Keratinocyte (primary cell): Measurements from ENCODE around the gene A3GALT2. TPM values are rescaled to one million over a fixed set of nuclear protein-coding genes. Genes with fewer than 3 reads are reported as not detected.

Experiments used
- DNase-seq: peaks from one replicate; pipeline ENCODE4 v3.0.0-alpha.2; 2011; ENCODE audit warnings: low read depth, missing footprints, low spot score
- FAIRE-seq: peaks from 2 replicates; lab custom pipeline; 2011; peaks lifted over from hg19 to GRCh38; lab: Jason Lieb, UNC
- H2AFZ ChIP-seq: 2 replicates; pipeline ENCODE4 v1.6.0; 2012; ENCODE audit warnings: low read length, control low read depth, inconsistent platforms; ENCODE audit not compliant: control insufficient read depth
- H3K27ac ChIP-seq: 2 replicates; pipeline ENCODE4 v1.5.1; 2011; ENCODE audit warnings: low read length; ENCODE audit not compliant: control insufficient read depth, insufficient read depth
- H3K27me3 ChIP-seq: 3 replicates; pipeline ENCODE4 v1.6.0; 2011; ENCODE audit warnings: low read length; ENCODE audit not compliant: control insufficient read depth, insufficient read depth; ENCODE audit errors: extremely low read depth
- H3K36me3 ChIP-seq, 2 experiments: 2 replicates in 1 of 2; 3 replicates in 1 of 2; pipeline ENCODE4 v1.5.1; 2011; ENCODE audit warnings: low read length in 2 of 2, mild to moderate bottlenecking in 1 of 2; ENCODE audit not compliant: control insufficient read depth in 2 of 2, insufficient read depth in 2 of 2; ENCODE audit errors: extremely low read depth in 1 of 2
- H3K4me1 ChIP-seq: 3 replicates; pipeline ENCODE4 v1.5.1; 2011; ENCODE audit warnings: low read length; ENCODE audit not compliant: control insufficient read depth, insufficient read depth; ENCODE audit errors: extremely low read depth
- H3K4me2 ChIP-seq: 3 replicates; pipeline ENCODE4 v1.6.0; 2011; ENCODE audit warnings: low read depth, low read length; ENCODE audit not compliant: control insufficient read depth, insufficient read depth; ENCODE audit errors: extremely low read depth
- H3K4me3 ChIP-seq, 3 experiments: fragments of 200-600 bp in 1 of 3; sonication (generic) in 1 of 3; 2 replicates in 2 of 3; 3 replicates in 1 of 3; pipeline ENCODE4 v1.5.1; 2011 to 2016; ENCODE audit warnings: low read length in 3 of 3, mild to moderate bottlenecking in 3 of 3, control low read depth in 2 of 3, inconsistent platforms in 1 of 3, low read depth in 1 of 3, mixed read lengths in 1 of 3, mixed run types in 1 of 3, moderate library complexity in 1 of 3; ENCODE audit not compliant: control insufficient read depth in 2 of 3, insufficient read depth in 2 of 3; ENCODE audit errors: extremely low read depth in 1 of 3
- H3K79me2 ChIP-seq: 2 replicates; pipeline ENCODE4 v1.6.0; 2012; ENCODE audit warnings: low read length; ENCODE audit not compliant: control insufficient read depth, insufficient read depth
- H3K9ac ChIP-seq: 3 replicates; pipeline ENCODE4 v1.6.0; 2011; ENCODE audit warnings: low read length; ENCODE audit not compliant: control insufficient read depth, insufficient read depth; ENCODE audit errors: extremely low read depth
- H3K9me1 ChIP-seq: 3 replicates; pipeline ENCODE4 v1.6.0; 2011; ENCODE audit warnings: low read length; ENCODE audit not compliant: control insufficient read depth, insufficient read depth; ENCODE audit errors: extremely low read depth
- H3K9me3 ChIP-seq: 2 replicates; pipeline ENCODE4 v1.5.1; 2012; ENCODE audit warnings: low read depth, low read length; ENCODE audit not compliant: control insufficient read depth
- H4K20me1 ChIP-seq: 3 replicates; pipeline ENCODE4 v1.6.0; 2011; ENCODE audit warnings: low read length; ENCODE audit not compliant: control insufficient read depth, insufficient read depth; ENCODE audit errors: extremely low read depth
- CTCF ChIP-seq, 3 experiments: IDR thresholded peaks in 1 of 3; conservative IDR thresholded peaks in 1 of 3; optimal IDR thresholded peaks in 1 of 3; 2 replicates in 2 of 3; 3 replicates in 1 of 3; pipeline versions ENCODE3 to v1.5.1; 2011; ENCODE audit warnings: low read length in 3 of 3, mild to moderate bottlenecking in 3 of 3, moderate library complexity in 2 of 3, control low read depth in 1 of 3, inconsistent platforms in 1 of 3; ENCODE audit not compliant: insufficient read depth in 2 of 3; ENCODE audit errors: extremely low read depth in 1 of 3
- EZH2 ChIP-seq: IDR thresholded peaks from one replicate; pipeline ENCODE4 v1.6.1; 2012; ENCODE audit warnings: inconsistent platforms, mild to moderate bottlenecking, low read length, moderate library complexity
- dilution Hi-C: fragments of 300-500 bp; cut with MboI; formaldehyde crosslinking; loops from one replicate; pipeline ENCODE4 v1.7.0; 2020; ENCODE audit warnings: low sequenced_read_pairs; ENCODE audit not compliant: extremely low pct_ligation_motif_present
- polyA plus RNA-seq, 5 experiments: library from polyadenylated mRNA; depleted of rRNA in 3 of 5; stranded (reverse) in 3 of 5; stranded (forward) in 1 of 5; unstranded in 1 of 5; fragments of >200 nt; gene quantifications; 1 replicate in 1 of 5; 2 replicates in 3 of 5; 3 replicates in 1 of 5; pipeline versions ENCODE4 v1.2.1 to v1.2.3, GENCODE V29; 2011 to 2012; ENCODE audit warnings: missing spikeins in 2 of 5, low read depth in 1 of 5, low replicate concordance in 1 of 5

Gene A3GALT2
- polyA plus RNA-seq, 1 donor (not counting 4 experiments of a cell fraction or from before 2014, with no cell fraction given) = not detected

GRCh38 chr1:33302325-33302724, 18.6 kb downstream of the A3GALT2 start:
- H3K4me2 ChIP-seq = no peak overlapping the region
- H3K9ac ChIP-seq = no peak overlapping the region

DNA sequence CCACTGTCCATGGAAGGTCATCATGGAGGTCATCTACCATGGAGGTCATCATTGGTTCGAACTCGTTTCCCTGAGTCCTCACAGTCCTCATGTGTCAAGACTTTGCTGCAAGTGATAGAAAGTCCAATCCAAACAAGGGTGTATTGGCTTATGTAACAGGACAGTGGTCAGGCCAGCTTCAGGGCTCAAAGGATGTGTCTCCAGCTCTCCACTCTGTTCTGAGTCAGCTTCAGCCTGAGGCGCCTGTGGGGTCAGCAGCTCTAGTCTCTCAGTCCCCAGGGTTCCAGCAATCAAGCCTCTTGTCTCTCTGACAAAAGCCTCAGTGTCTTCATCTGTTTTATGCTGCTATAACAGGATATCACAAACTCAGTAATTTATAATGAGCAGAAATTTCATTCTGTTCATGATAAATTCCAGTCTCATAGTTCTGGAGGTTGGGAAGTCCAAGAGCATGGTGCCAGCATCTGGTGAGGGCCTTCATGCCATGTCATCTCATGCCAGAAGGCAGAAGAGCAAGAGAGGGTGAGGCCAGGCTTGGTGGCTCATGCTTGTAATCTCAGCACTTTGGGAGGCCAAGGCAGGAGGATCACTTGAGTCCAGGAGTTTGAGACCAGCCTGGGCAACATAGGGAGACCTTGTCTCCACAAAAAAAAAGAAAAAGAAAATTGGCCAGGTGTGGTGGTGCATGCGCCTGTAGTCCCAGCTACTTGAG, 19.5 kb downstream of the A3GALT2 start:
- H3K4me2 ChIP-seq = no peak overlapping the region
- dilution Hi-C loops = no loop called here
- no peak overlapping the region for H3K4me3 ChIP-seq
- H3K4me1 ChIP-seq = no peaks in the 10 kb centered on the region
- DNase-seq (no peak), FAIRE-seq (no peak)
- H3K9me1 ChIP-seq = no peaks in the 10 kb centered on the region
- no peaks in the 10 kb centered on the region for H3K36me3 ChIP-seq
- H3K9ac ChIP-seq = no peak overlapping the region
- H3K27me3 ChIP-seq = peaks cover 5% of the 10 kb centered on the region
- H2AFZ ChIP-seq = no peak overlapping the region
- H4K20me1 ChIP-seq = no peaks in the 10 kb centered on the region
- TF ChIP-seq EZH2 (no peak), CTCF (optimal IDR thresholded peaks at IDR 0.05 in 1 of 3, IDR thresholded peaks at IDR 0.05 in 1 of 3, conservative IDR thresholded peaks at IDR 0.05 in 1 of 3; ENCODE audit: extremely low read depth in 1 of 3, insufficient read depth in 2 of 3, low read length in 3 of 3) (no peak)
- H3K79me2 ChIP-seq = no peaks in the 10 kb centered on the region
- H3K9me3 ChIP-seq = no peaks in the 10 kb centered on the region
- H3K27ac ChIP-seq = no peak overlapping the region

More at GRCh38 chr1:33302325-33302724, 18.6 kb downstream of the A3GALT2 start:
- H3K4me3 ChIP-seq = no peak overlapping the region
- dilution Hi-C loops = no loop called here
- FAIRE-seq (no peak), DNase-seq (no peak)
- no peaks in the 10 kb centered on the region for H3K9me1 ChIP-seq
- no peaks in the 10 kb centered on the region for H3K4me1 ChIP-seq
- no peak overlapping the region for H2AFZ ChIP-seq
- no peaks in the 10 kb centered on the region for H3K36me3 ChIP-seq
- no peaks in the 10 kb centered on the region for H4K20me1 ChIP-seq
- H3K27ac ChIP-seq = no peak overlapping the region
- no peaks in the 10 kb centered on the region for H3K79me2 ChIP-seq
- H3K27me3 ChIP-seq = peaks cover 13% of the 10 kb centered on the region
- TF ChIP-seq EZH2 (no peak), CTCF (optimal IDR thresholded peaks at IDR 0.05 in 1 of 3, IDR thresholded peaks at IDR 0.05 in 1 of 3, conservative IDR thresholded peaks at IDR 0.05 in 1 of 3; ENCODE audit: extremely low read depth in 1 of 3, insufficient read depth in 2 of 3, low read length in 3 of 3) (no peak)
- no peaks in the 10 kb centered on the region for H3K9me3 ChIP-seq
